Measurements from ENCODE around the gene GAK.

Gene GAK

GRCh38 chr4:874971-875817, 56.9 kb downstream of the GAK start:
- no peak overlapping the region for H3K4me3 ChIP-seq (ENCODE audit: low read depth, low read length)

GRCh38 chr4:874056-874455, 58.1 kb downstream of the GAK start:
- H3K4me3 ChIP-seq (ENCODE audit: low read depth, low read length), result no peak overlapping the region

GRCh38 chr4:872241-872981, 59.7 kb downstream of the GAK start:
- H3K4me3 ChIP-seq (ENCODE audit: low read depth, low read length), result no peak overlapping the region

- no peak overlapping the region for H3K4me3 ChIP-seq (ENCODE audit: low read depth, low read length)
These were observed 60.6 kb downstream of the GAK start for GRCh38 chr4:871484-871883.

- no peak overlapping the region for H3K4me3 ChIP-seq (ENCODE audit: low read depth, low read length)
These were observed 61.2 kb downstream of the GAK start for GRCh38 chr4:870951-871350.

- no peak overlapping the region for H3K4me3 ChIP-seq (ENCODE audit: low read depth, low read length)
These were observed 62.3 kb downstream of the GAK start for GRCh38 chr4:869776-870175.

- no peak overlapping the region for H3K4me3 ChIP-seq (ENCODE audit: low read depth, low read length)
These were observed 63.7 kb downstream of the GAK start for GRCh38 chr4:868421-868820.

GRCh38 chr4:867526-868250, 64.4 kb downstream of the GAK start:
- H3K4me3 ChIP-seq (ENCODE audit: low read depth, low read length), result no peak overlapping the region

GRCh38 chr4:866761-867390, 65.2 kb downstream of the GAK start:
- no peak overlapping the region for H3K4me3 ChIP-seq (ENCODE audit: low read depth, low read length)

GRCh38 chr4:866068-866760, 65.9 kb downstream of the GAK start:
- no peak overlapping the region for H3K4me3 ChIP-seq (ENCODE audit: low read depth, low read length)

GRCh38 chr4:865572-865971, 66.5 kb downstream of the GAK start:
- H3K4me3 ChIP-seq (ENCODE audit: low read depth, low read length), result no peak overlapping the region

GRCh38 chr4:865121-865465, 67.0 kb downstream of the GAK start:
- no peak overlapping the region for H3K4me3 ChIP-seq (ENCODE audit: low read depth, low read length)

- no peak overlapping the region for H3K4me3 ChIP-seq (ENCODE audit: low read depth, low read length)
These were observed 67.5 kb downstream of the GAK start for GRCh38 chr4:864456-865120.

GRCh38 chr4:860561-860960, 71.6 kb downstream of the GAK start:
- H3K4me3 ChIP-seq (ENCODE audit: low read depth, low read length), result no peak overlapping the region

GRCh38 chr4:859496-859895, 72.6 kb downstream of the GAK start:
- H3K4me3 ChIP-seq (ENCODE audit: low read depth, low read length), result no peak overlapping the region

GRCh38 chr4:858831-859451, 73.2 kb downstream of the GAK start:
- no peak overlapping the region for H3K4me3 ChIP-seq (ENCODE audit: low read depth, low read length)

- no peak overlapping the region for H3K4me3 ChIP-seq (ENCODE audit: low read depth, low read length)
These were observed 74.1 kb downstream of the GAK start for GRCh38 chr4:858041-858481.

GRCh38 chr4:857461-857860, 74.7 kb downstream of the GAK start:
- no peak overlapping the region for H3K4me3 ChIP-seq (ENCODE audit: low read depth, low read length)

- H3K4me3 ChIP-seq (ENCODE audit: low read depth, low read length), result no peak overlapping the region
These were observed 75.8 kb downstream of the GAK start for GRCh38 chr4:856225-856901.

Data from iPS-11a (cell line).